HepG2 (cell line): ENCODE data around the gene EPHB6. TPM values are rescaled to one million over a fixed set of nuclear protein-coding genes. Genes with fewer than 3 reads are reported as not detected.

Experiments
- ATAC-seq: fragments of 200-7000 bp; cut with Tn5 transposase; 3 replicates; pipeline ENCODE4 v1.9.1; 2020; ENCODE audit warnings: mild to moderate bottlenecking, moderate library complexity
- BruUV-seq: library from RNA; stranded (reverse); fragments of 400-500 nt; replicated peaks from 2 replicates; lab custom pipeline; 2021; lab: Mats Ljungman, UMichigan
- CTCF ChIA-PET: fragments of 300-600 bp; formaldehyde crosslinking; extraction: SDS; loops from one replicate; lab custom pipeline; 2021; ENCODE audit warnings: low total read pairs, inconsistent platforms, low intra/inter-chr PET ratio; lab: Yijun Ruan, JAX
- POLR2A ChIA-PET: fragments of 350-600 bp; sonication (Branson Sonifier 250); formaldehyde crosslinking; loops from one replicate; lab custom pipeline; 2020; ENCODE audit warnings: antibody characterized with exemption, inconsistent platforms; lab: Yijun Ruan, JAX
- DNase-seq: peaks from one replicate; pipeline ENCODE4 v3.0.0-alpha.2; 2015; ENCODE audit warnings: low spot score
- FAIRE-seq: peaks from 3 replicates; lab custom pipeline; 2011; peaks lifted over from hg19 to GRCh38; lab: Jason Lieb, UNC
- H2AFZ ChIP-seq: one replicate; pipeline ENCODE4 v1.6.1; 2011; ENCODE audit warnings: low read length, inconsistent platforms
- H3K27ac ChIP-seq: fragments of 300-600 bp; 3 replicates; pipeline ENCODE4 v1.8.0; 2011; ENCODE audit warnings: mixed run types, mild to moderate bottlenecking, mixed read lengths, low read length, inconsistent platforms; ENCODE audit not compliant: insufficient read depth; ENCODE audit errors: extremely low read length
- H3K27me3 ChIP-seq, 2 experiments: fragments of 200-600 bp in 1 of 2; 2 replicates in 1 of 2; 3 replicates in 1 of 2; pipeline versions ENCODE4 v1.6.0 to v1.8.0; 2011; ENCODE audit warnings: low read length in 2 of 2, mild to moderate bottlenecking in 2 of 2, moderate library complexity in 2 of 2, inconsistent platforms in 1 of 2; ENCODE audit not compliant: insufficient read depth in 2 of 2, control insufficient read depth in 1 of 2
- H3K36me3 ChIP-seq, 2 experiments: fragments of 200-600 bp in 1 of 2; replicated peaks in 1 of 2; 2 replicates in 1 of 2; 3 replicates in 1 of 2; pipeline versions ENCODE4 v1.5.1 to v1.8.0; 2011; ENCODE audit warnings: low read length in 2 of 2, inconsistent platforms in 1 of 2; ENCODE audit not compliant: insufficient read depth in 2 of 2, control insufficient read depth in 1 of 2
- H3K4me1 ChIP-seq: 2 replicates; pipeline ENCODE4 v1.5.1; 2012; ENCODE audit warnings: low read length, inconsistent platforms; ENCODE audit not compliant: insufficient read depth
- H3K4me2 ChIP-seq: 2 replicates; pipeline ENCODE4 v1.6.0; 2011; ENCODE audit warnings: low read depth, low read length, inconsistent platforms
- H3K4me3 ChIP-seq, 3 experiments: fragments of 200-600 bp in 1 of 3; sonication (generic), shearing (Covaris generic) in 1 of 3; replicated peaks in 1 of 3; 2 replicates each; pipeline ENCODE4 v1.5.1; 2011 to 2016; ENCODE audit warnings: low read length in 3 of 3, inconsistent platforms in 2 of 3, low read depth in 2 of 3, mild to moderate bottlenecking in 2 of 3, control low read depth in 1 of 3, mixed read lengths in 1 of 3; ENCODE audit not compliant: insufficient read depth in 1 of 3
- H3K79me2 ChIP-seq: one replicate; pipeline ENCODE4 v1.6.1; 2011; ENCODE audit warnings: low read length, inconsistent platforms; ENCODE audit not compliant: insufficient read depth
- H3K9ac ChIP-seq: 2 replicates; pipeline ENCODE4 v1.6.0; 2011; ENCODE audit warnings: mild to moderate bottlenecking, low read depth, low read length, inconsistent platforms; ENCODE audit not compliant: insufficient read depth
- H3K9me3 ChIP-seq: 2 replicates; pipeline ENCODE4 v1.5.1; 2012; ENCODE audit warnings: mild to moderate bottlenecking, low read length
- H4K20me1 ChIP-seq: 2 replicates; pipeline ENCODE4 v1.6.0; 2011; ENCODE audit warnings: inconsistent platforms, mild to moderate bottlenecking, low read length, moderate library complexity; ENCODE audit not compliant: insufficient read depth
- NFE2L2 ChIP-seq: fragments of 150-350 bp; IDR thresholded peaks from 2 replicates; pipeline ENCODE4 v1.6.1; 2014; ENCODE audit warnings: low read length
- PHF21A ChIP-seq: sonication (generic); formaldehyde crosslinking; IDR thresholded peaks from 2 replicates; pipeline ENCODE4 v1.5.0; 2020; ENCODE audit warnings: mild to moderate bottlenecking, missing genetic modification reagents
- RFX1 ChIP-seq: fragments of 450-650 bp; IDR thresholded peaks from 2 replicates; pipeline ENCODE4 v1.6.1; 2017
- RNF2 ChIP-seq: fragments of 450-650 bp; conservative IDR thresholded peaks from 2 replicates; pipeline ENCODE4 v1.6.1; 2016; ENCODE audit warnings: low read depth
- TBX3 ChIP-seq: fragments of 450-650 bp; IDR thresholded peaks from 2 replicates; pipeline ENCODE4 v1.6.1; 2017; ENCODE audit warnings: antibody characterized with exemption, mild to moderate bottlenecking, inconsistent platforms, borderline replicate concordance
- TCF7L2 ChIP-seq: IDR thresholded peaks from 2 replicates; pipeline ENCODE4 v1.6.1; 2011; ENCODE audit warnings: mild to moderate bottlenecking, low read depth, low read length, moderate library complexity
- ZNF138 ChIP-seq: sonication (generic); formaldehyde crosslinking; IDR thresholded peaks from 2 replicates; pipeline ENCODE4 v1.5.0; 2020; ENCODE audit warnings: mild to moderate bottlenecking, low read depth, missing genetic modification reagents
- ZNF75D ChIP-seq: sonication (generic); formaldehyde crosslinking; IDR thresholded peaks from 2 replicates; pipeline ENCODE4 v1.8.1; 2023; ENCODE audit warnings: missing genetic modification reagents, mild to moderate bottlenecking, borderline replicate concordance
- WGBS: methylation state at CpG from one replicate; pipeline ENCODE4 v1.1.6; 2017; ENCODE audit warnings: low lambda C conversion rate; 5-methylcytosine and 5-hydroxymethylcytosine counted together
- in situ Hi-C: cut with HindIII; loops from 2 replicates; pipeline ENCODE4 v1.10.0; 2017; ENCODE audit warnings: low pct_unique_long_range_greater_than_20kb; ENCODE audit not compliant: extremely low pct_ligation_motif_present
- intact Hi-C: fragments of 100-400 bp; cut with micrococcal nuclease; formaldehyde crosslinking; loops from one replicate; pipeline ENCODE4 v1.10.0; 2022; ENCODE audit not compliant: unreplicated experiment
- polyA plus RNA-seq, 8 experiments: library from polyadenylated mRNA; depleted of rRNA in 3 of 8; stranded (reverse) in 7 of 8; unstranded in 1 of 8; fragments of >200 nt; fragmentation: Illumina TruSeq in 4 of 8; extraction: Trizol in 4 of 8; gene quantifications; 2 replicates each; pipeline versions ENCODE4 v1.2.1 to v1.2.3, GENCODE V29; 2011 to 2016; ENCODE audit warnings: low read depth in 4 of 8, missing spikeins in 1 of 8, mixed read lengths in 1 of 8; ENCODE audit not compliant: insufficient read depth in 1 of 8
- total RNA-seq, 5 experiments: library from RNA; depleted of rRNA; stranded (reverse); fragments of >200 nt; fragmentation: Illumina TruSeq; extraction: Trizol; gene quantifications; 2 replicates each; pipeline ENCODE4 v1.2.3, GENCODE V29; 2016; ENCODE audit warnings: low read depth in 1 of 5
- TF ChIP-seq, protein P1 (sequence below): sonication (generic); formaldehyde crosslinking; IDR thresholded peaks from one replicate; pipeline ENCODE4 v1.5.1; 2020; ENCODE audit warnings: mild to moderate bottlenecking, missing genetic modification reagents; ENCODE audit errors: not compliant biosample characterization

EPHB6 gene
- total and polyA plus RNA-seq, 2 of the 13 experiments (the other 11 are each of a cell fraction or from before 2014, with no cell fraction given) = not detected

DNA sequence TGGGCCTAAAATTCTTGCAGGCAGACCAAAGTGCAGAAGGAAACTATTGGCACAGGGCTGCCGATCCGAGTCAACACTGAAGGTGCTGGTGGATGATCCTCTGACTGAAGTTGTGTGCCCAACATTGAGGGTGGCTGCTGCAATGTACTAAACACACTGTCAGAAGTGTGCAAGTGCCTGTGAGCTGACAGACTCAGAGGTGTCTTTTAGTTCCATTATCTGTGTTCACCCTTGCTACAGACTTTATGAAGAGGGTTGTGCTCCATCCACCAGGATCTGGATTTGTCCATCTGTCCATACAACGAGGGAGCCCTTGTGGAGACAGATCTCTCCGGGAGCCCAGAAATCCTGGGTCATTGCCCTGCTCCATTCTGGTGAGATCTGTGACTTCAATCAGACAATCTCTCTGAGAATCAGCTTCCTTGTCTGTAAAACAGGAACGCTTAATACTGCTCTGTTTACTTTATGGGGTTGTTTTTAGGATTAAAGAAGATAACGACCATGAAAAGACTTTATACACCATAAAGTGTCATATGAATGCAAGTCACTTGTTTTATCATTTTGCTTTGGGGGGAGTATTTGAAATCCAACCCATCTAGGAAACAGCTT is 40.2 kb downstream of the EPHB6 start:
- ChIA-PET CTCF (no interaction called here), POLR2A (no interaction called here)
- Histone ChIP-seq H2AFZ (no peak overlapping the region), H3K27ac (no peak overlapping the region), H3K36me3 (no peaks in the 10 kb centered on the region), H3K4me2 (no peak overlapping the region), H3K27me3 (no peaks in the 10 kb centered on the region; a peak in 1 of 5 replicates), H3K9me3 (no peaks in the 10 kb centered on the region), H3K4me1 (no peaks in the 10 kb centered on the region), H3K4me3 (no peak overlapping the region), H4K20me1 (no peaks in the 10 kb centered on the region), H3K9ac (no peak overlapping the region), H3K79me2 (no peaks in the 10 kb centered on the region)
- FAIRE-seq = no peak
- ATAC-seq = no peak
- intact Hi-C loops = no loop called here
- no peak for DNase-seq
- BruUV-seq = no TSS peak
- in situ Hi-C loops = no loop called here
- TF ChIP-seq ZNF138 (CRISPR knock-in tag) = no peak
- no peak for TF ChIP-seq ZNF75D
- WGBS = 1% methylated on average over 6 of the region's 6 CpGs

DNA sequence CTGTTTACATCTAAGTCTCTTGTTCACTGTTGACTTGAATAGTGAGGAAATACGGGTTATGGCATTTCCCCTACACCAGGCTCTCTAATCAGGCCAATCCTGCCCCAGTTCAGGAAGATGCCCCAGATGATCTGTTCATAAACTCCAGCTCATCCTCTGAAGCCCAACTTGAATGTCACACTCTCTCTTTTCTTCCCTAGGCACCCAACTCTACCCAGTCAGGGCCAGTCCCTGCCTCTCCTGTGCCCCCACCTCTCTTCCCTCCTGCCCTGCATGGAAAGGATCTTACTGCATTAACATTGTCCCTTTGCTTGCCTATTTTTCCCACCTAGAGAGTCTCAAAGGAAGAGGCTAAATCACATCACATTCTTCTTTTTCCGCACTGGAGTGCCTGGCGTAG is 41.3 kb downstream of the EPHB6 start:
- ChIA-PET CTCF (no interaction called here), POLR2A (no interaction called here)
- no peak overlapping the region for H3K4me3 ChIP-seq
- no peak overlapping the region for H3K27ac ChIP-seq
- FAIRE-seq = no peak
- intact Hi-C loops = no loop called here
- no peak overlapping the region for H3K4me2 ChIP-seq
- no peaks in the 10 kb centered on the region for H3K4me1 ChIP-seq
- no peaks in the 10 kb centered on the region for H3K36me3 ChIP-seq
- no peak for DNase-seq
- no peaks in the 10 kb centered on the region for H4K20me1 ChIP-seq
- no peak overlapping the region for H2AFZ ChIP-seq
- WGBS = 26% methylated on average over 3 of the region's 3 CpGs
- H3K9me3 ChIP-seq = no peaks in the 10 kb centered on the region
- ATAC-seq = no peak
- BruUV-seq = no TSS peak
- in situ Hi-C loops = no loop called here
- no peaks in the 10 kb centered on the region; a peak in 1 of 5 replicates for H3K27me3 ChIP-seq
- no peaks in the 10 kb centered on the region for H3K79me2 ChIP-seq
- H3K9ac ChIP-seq = no peak overlapping the region
- TF ChIP-seq RFX1 (no peak), TCF7L2 (no peak), PHF21A (no peak), NFE2L2 (no peak), TBX3 (no peak), RNF2 (no peak)
- TF ChIP-seq, protein P1, sequence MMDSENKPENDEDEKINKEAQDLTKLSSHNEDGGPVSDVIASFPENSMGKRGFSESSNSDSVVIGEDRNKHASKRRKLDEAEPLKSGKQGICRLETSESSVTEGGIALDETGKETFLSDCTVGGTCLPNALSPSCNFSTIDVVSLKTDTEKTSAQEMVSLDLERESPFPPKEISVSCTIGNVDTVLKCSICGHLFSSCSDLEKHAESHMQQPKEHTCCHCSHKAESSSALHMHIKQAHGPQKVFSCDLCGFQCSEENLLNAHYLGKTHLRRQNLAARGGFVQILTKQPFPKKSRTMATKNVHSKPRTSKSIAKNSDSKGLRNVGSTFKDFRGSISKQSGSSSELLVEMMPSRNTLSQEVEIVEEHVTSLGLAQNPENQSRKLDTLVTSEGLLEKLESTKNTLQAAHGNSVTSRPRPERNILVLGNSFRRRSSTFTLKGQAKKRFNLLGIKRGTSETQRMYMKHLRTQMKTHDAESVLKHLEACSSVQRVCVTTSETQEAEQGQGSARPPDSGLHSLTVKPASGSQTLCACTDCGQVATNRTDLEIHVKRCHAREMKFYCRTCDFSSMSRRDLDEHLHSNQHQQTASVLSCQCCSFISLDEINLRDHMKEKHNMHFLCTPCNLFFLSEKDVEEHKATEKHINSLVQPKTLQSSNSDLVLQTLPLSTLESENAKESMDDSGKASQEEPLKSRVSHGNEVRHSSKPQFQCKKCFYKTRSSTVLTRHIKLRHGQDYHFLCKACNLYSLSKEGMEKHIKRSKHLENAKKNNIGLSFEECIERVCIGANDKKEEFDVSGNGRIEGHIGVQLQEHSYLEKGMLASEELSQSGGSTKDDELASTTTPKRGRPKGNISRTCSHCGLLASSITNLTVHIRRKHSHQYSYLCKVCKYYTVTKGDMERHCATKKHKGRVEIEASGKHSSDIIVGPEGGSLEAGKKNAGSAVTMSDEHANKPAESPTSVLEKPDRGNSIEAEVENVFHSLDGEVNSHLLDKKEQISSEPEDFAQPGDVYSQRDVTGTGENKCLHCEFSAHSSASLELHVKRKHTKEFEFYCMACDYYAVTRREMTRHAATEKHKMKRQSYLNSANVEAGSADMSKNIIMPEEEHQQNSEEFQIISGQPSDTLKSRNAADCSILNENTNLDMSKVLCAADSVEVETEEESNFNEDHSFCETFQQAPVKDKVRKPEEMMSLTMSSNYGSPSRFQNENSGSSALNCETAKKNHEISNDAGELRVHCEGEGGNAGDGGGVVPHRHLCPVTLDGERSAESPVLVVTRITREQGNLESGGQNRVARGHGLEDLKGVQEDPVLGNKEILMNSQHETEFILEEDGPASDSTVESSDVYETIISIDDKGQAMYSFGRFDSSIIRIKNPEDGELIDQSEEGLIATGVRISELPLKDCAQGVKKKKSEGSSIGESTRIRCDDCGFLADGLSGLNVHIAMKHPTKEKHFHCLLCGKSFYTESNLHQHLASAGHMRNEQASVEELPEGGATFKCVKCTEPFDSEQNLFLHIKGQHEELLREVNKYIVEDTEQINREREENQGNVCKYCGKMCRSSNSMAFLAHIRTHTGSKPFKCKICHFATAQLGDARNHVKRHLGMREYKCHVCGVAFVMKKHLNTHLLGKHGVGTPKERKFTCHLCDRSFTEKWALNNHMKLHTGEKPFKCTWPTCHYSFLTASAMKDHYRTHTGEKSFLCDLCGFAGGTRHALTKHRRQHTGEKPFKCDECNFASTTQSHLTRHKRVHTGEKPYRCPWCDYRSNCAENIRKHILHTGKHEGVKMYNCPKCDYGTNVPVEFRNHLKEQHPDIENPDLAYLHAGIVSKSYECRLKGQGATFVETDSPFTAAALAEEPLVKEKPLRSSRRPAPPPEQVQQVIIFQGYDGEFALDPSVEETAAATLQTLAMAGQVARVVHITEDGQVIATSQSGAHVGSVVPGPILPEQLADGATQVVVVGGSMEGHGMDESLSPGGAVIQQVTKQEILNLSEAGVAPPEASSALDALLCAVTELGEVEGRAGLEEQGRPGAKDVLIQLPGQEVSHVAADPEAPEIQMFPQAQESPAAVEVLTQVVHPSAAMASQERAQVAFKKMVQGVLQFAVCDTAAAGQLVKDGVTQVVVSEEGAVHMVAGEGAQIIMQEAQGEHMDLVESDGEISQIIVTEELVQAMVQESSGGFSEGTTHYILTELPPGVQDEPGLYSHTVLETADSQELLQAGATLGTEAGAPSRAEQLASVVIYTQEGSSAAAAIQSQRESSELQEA (CRISPR knock-in tag) = no peak
